GM18520 (cell line): ENCODE measurements around the gene KCNH6.

Source experiments
- ATAC-seq: cut with Tn5 transposase; IDR thresholded peaks from one replicate; pipeline ENCODE4 v1.9.1; 2021; ENCODE audit not compliant: unreplicated experiment

Gene KCNH6

GRCh38 chr17:63531022-63531965, 8.1 kb downstream of the KCNH6 start:
- no peak for ATAC-seq

- no peak for ATAC-seq
These were observed 10.4 kb downstream of the KCNH6 start for GRCh38 chr17:63533433-63534077.

GRCh38 chr17:63534078-63534570, 11.0 kb downstream of the KCNH6 start:
- no peak for ATAC-seq

GRCh38 chr17:63534816-63535455, 11.8 kb downstream of the KCNH6 start:
- ATAC-seq = no peak

GRCh38 chr17:63535640-63536039, 12.5 kb downstream of the KCNH6 start:
- ATAC-seq = no peak

- no peak for ATAC-seq
These were observed 13.8 kb downstream of the KCNH6 start for GRCh38 chr17:63537001-63537400.

GRCh38 chr17:63537991-63538692, 15.0 kb downstream of the KCNH6 start:
- ATAC-seq = no peak

- no peak for ATAC-seq
These were observed 15.8 kb downstream of the KCNH6 start for GRCh38 chr17:63538693-63539595.

GRCh38 chr17:63540590-63540989, 17.4 kb downstream of the KCNH6 start:
- ATAC-seq = no peak

GRCh38 chr17:63542218-63542545, 19.0 kb downstream of the KCNH6 start:
- no peak for ATAC-seq

GRCh38 chr17:63542942-63543821, 20.0 kb downstream of the KCNH6 start:
- no peak for ATAC-seq

GRCh38 chr17:63543822-63544420, 20.8 kb downstream of the KCNH6 start:
- no peak for ATAC-seq

GRCh38 chr17:63544467-63545301, 21.5 kb downstream of the KCNH6 start:
- no peak for ATAC-seq

- ATAC-seq = no peak
These were observed 23.3 kb downstream of the KCNH6 start for GRCh38 chr17:63546308-63547082.

- no peak for ATAC-seq
These were observed 23.9 kb downstream of the KCNH6 start for GRCh38 chr17:63547083-63547523.

- no peak for ATAC-seq
These were observed 26.3 kb downstream of the KCNH6 start for GRCh38 chr17:63549289-63549945.
